Measurements from ENCODE around the gene NCOR2.

NCOR2 gene

DNA sequence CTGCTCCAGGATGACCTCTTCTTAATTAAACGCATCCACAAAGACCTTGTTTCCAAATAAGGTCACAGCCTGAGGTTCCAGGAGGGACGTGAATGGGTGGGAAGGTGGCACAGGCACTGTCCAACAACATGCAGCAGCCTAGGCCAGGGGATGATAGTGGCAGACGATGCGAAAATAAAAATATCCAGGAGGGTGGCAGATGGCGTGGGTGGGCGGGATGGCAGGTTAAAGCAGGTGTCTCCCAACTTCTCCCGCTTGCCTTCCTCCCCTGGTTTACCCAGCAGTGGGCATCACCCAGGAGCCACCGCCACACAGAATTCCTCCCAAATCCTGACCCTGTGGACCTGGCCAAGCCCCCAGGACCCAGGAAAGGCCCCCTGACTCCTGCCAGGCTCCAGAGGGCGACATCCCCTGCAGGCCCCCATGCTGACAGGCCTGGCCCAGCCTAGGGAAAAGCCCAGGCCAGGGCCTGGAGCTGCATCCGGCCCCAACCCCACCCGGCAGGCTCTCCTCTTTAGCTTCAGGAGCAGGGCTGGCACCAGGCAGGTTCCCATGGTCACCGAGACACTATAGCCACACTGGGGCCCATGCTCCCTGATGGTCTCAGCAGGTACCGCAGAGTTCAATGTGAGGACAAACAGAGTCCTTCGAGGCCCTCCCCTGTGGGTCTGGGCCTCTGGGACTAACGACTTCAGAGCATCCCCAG, 9.7 kb downstream of the NCOR2 start:
- DNase-seq (ENCODE audit: low spot score): no peak
- in situ Hi-C loops (cut with MboI; ENCODE audit: low sequenced_read_pairs, unreplicated experiment): no loop called here
- TF ChIP-seq, protein P1, sequence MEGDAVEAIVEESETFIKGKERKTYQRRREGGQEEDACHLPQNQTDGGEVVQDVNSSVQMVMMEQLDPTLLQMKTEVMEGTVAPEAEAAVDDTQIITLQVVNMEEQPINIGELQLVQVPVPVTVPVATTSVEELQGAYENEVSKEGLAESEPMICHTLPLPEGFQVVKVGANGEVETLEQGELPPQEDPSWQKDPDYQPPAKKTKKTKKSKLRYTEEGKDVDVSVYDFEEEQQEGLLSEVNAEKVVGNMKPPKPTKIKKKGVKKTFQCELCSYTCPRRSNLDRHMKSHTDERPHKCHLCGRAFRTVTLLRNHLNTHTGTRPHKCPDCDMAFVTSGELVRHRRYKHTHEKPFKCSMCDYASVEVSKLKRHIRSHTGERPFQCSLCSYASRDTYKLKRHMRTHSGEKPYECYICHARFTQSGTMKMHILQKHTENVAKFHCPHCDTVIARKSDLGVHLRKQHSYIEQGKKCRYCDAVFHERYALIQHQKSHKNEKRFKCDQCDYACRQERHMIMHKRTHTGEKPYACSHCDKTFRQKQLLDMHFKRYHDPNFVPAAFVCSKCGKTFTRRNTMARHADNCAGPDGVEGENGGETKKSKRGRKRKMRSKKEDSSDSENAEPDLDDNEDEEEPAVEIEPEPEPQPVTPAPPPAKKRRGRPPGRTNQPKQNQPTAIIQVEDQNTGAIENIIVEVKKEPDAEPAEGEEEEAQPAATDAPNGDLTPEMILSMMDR (IDR thresholded peaks at IDR 0.05; ENCODE audit: borderline replicate concordance, control extremely low read depth, extremely low read depth, insufficient read depth, missing control alignments): no peak

DNA sequence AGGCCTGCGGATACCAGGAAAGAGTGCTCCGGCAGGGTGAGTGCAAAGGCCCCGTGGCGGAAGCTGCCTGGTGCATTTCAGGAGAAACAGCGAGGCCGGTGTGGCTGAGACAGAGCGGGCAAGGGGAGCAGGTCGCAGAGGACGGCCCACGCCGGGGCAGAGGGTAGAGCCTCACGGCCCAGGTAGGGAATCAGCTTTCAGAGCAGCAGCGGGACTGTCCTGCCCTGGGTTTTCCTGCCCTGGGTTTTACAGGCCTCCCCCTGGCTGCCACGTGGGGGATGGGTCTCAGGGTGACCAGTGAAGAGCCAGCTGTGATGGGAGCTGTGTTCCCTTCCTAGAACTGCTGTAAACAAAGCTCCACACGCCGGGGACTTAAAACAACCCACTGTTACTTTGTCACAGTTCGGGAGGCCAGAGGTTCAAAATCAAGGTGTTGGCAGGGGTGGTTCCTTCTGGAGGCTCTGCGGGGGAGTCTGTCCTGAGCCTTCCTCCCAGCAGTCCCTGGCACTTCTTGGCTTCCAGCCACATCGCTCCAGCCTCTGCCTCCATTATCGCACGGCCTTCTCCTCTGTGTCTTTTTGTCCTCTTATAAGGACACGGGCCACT, 10.4 kb downstream of the NCOR2 start:
- DNase-seq (ENCODE audit: low spot score): no peak
- TF ChIP-seq, protein P1 (IDR thresholded peaks at IDR 0.05; ENCODE audit: borderline replicate concordance, control extremely low read depth, extremely low read depth, insufficient read depth, missing control alignments): no peak
- in situ Hi-C loops (cut with MboI; ENCODE audit: low sequenced_read_pairs, unreplicated experiment): no loop called here

DNA sequence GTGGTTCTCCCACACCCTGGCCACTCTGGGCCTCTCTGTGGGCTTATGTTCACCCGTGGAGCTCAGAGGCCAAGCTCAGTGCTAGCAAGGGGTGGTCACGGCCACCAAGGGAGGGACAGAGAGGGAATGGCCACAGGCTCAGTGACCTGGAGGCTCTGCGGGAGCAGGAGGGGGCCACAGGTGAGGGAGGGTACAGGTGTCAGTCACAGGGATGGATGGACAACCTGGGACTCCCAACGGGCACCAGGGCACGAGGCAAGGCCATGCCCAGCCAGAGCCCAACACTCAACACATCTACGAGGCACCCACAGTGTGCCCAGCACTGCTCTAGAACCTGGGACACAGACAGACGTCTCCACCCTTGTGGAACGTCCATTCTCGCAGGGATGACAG, 11.3 kb downstream of the NCOR2 start:
- DNase-seq (ENCODE audit: low spot score): no peak
- in situ Hi-C loops (cut with MboI; ENCODE audit: low sequenced_read_pairs, unreplicated experiment): no loop called here
- TF ChIP-seq, protein P1 (IDR thresholded peaks at IDR 0.05; ENCODE audit: borderline replicate concordance, control extremely low read depth, extremely low read depth, insufficient read depth, missing control alignments): no peak

DNA sequence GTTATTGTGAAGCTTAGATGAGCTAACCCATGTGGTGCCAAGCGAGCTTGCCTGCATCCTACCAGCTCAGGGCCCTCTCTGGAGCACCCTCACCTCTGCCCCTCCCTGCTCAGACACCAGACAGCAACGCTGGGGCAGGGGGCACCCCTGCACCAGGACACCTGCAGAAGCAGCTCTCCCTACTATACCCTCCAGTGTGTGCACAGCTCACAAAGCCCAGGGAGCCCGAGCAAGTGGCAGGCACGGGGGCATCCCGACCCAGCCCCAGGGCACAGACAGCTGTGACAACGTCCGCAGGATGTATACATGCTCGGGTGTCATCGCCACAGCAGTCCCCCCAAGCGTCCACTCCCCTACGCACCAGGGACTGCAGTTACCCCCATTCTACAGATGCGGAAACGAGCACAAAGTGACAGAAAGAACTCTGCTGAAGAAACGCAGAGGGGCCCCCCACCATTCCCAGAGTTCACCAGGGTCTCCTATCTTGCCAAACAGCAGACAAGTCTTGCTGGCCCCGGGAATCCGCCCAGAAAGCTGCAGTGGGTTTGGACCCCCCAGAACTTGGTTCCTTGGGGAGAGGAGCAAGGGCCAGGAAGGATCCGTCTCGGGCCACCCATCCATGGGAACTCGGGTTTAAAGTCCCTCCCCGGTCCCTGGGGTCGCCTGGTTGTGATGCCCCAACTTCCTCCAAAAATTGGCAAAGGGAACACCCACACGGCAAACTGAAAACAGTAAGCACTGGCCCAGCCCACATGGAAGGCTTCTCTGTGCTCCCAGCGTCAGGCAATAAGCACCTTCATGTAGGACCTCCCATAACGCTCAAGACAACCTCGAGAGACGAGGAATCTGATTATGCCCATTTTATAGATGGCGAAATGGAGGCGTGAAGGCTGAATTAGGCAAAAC, 12.0 kb downstream of the NCOR2 start:
- no peak for DNase-seq (ENCODE audit: low spot score)
- TF ChIP-seq, protein P1 (IDR thresholded peaks at IDR 0.05; ENCODE audit: borderline replicate concordance, control extremely low read depth, extremely low read depth, insufficient read depth, missing control alignments): no peak
- in situ Hi-C loops (cut with MboI; ENCODE audit: low sequenced_read_pairs, unreplicated experiment): no loop called here

DNA sequence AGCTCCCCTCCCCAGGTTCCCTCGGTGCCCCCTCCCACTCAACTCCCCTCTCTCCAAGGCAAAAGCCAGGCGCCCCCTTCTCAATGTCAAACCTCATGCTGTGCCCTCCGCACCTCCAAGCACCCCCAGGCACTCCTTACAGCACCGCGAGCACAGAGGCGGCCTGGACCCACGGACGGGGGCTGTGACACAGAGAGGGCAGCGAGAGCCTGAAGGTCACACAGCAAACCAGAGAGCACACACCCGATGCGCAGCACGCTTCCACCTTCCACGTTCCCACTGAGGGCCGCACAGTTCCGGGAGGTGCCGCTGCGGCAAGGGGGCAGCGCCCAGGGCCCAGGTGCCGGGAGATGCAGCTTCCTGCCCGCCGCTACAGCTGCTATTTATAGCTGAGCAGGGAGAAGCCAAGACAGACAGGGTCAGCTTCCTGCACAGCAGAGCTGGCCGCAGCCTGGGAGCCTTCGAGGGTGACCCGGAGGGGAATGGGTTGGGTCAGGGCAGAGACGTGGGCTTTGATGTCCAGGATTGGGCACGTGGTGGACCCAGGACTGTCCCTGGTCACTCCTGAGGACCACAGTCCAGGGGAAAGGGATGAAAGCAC, 12.9 kb downstream of the NCOR2 start:
- TF ChIP-seq, protein P1 (IDR thresholded peaks at IDR 0.05; ENCODE audit: borderline replicate concordance, control extremely low read depth, extremely low read depth, insufficient read depth, missing control alignments): no peak
- in situ Hi-C loops (cut with MboI; ENCODE audit: low sequenced_read_pairs, unreplicated experiment): no loop called here
- no peak for DNase-seq (ENCODE audit: low spot score)

DNA sequence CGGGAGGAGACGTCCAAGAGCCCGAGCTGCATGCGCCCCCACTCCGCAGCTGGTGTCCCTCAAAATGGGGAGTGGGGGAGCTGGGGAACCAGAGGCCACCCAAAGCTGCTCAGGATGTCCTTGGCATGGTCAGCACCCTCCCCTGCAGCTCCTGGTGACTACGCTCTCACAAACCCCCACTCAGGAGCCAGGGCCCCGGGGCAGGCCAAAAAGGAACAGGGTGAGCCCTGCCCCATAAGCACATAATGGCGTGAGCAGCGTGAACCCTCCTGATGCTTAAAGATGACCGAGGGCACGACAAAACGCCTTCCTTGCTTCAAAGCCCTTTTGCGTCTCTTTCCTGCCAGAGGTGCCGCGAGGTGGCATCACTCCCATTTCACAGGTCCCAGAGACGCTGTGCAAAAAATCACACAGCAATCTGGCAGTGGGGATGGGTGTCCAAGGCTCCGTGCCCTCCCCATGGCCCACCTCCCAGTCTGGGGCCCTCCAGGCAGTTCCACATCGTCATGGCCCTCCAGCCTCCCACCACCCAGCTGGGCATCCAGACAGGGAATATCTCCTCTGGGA, 13.5 kb downstream of the NCOR2 start:
- no peak for DNase-seq (ENCODE audit: low spot score)
- in situ Hi-C loops (cut with MboI; ENCODE audit: low sequenced_read_pairs, unreplicated experiment): no loop called here
- TF ChIP-seq, protein P1 (IDR thresholded peaks at IDR 0.05; ENCODE audit: borderline replicate concordance, control extremely low read depth, extremely low read depth, insufficient read depth, missing control alignments): no peak
